Mesodermal cell (in vitro differentiated cells): ENCODE results near the gene UQCRC1.

Source experiments
- H3K27ac ChIP-seq: 2 replicates; pipeline ENCODE4 v1.7.0; 2013; ENCODE audit warnings: mild to moderate bottlenecking, low read depth, low read length, moderate library complexity; ENCODE audit not compliant: severe bottlenecking
- H3K36me3 ChIP-seq: 2 replicates; pipeline ENCODE4 v1.7.1; 2013; ENCODE audit warnings: mild to moderate bottlenecking, low read length, moderate library complexity; ENCODE audit not compliant: control insufficient read depth, insufficient read depth
- H3K4me1 ChIP-seq: one replicate; pipeline ENCODE4 v1.7.1; 2013; ENCODE audit warnings: mild to moderate bottlenecking, low read length; ENCODE audit not compliant: insufficient read depth, control insufficient read depth, poor library complexity, severe bottlenecking
- H3K4me3 ChIP-seq: 2 replicates; pipeline ENCODE4 v1.7.0; 2013; ENCODE audit warnings: low read length, control low read depth, mild to moderate bottlenecking; ENCODE audit not compliant: insufficient read depth, poor library complexity, severe bottlenecking; ENCODE audit errors: extremely low read depth
- H3K9me3 ChIP-seq: 2 replicates; pipeline ENCODE4 v1.7.1; 2013; ENCODE audit warnings: mild to moderate bottlenecking, low read length, moderate library complexity; ENCODE audit not compliant: control insufficient read depth
- whole genome bisulfite sequencing, 2 experiments: methylation state at CpG; one replicate each; pipeline ENCODE4 v1.1.5; 2013; ENCODE audit warnings: missing lambda C conversion rate in 2 of 2; ENCODE audit not compliant: insufficient coverage in 2 of 2; 5-methylcytosine and 5-hydroxymethylcytosine counted together

The UQCRC1 gene

GRCh38 chr3:48619541-48620524 lies 10.4 kb upstream of the UQCRC1 start:
- H3K9me3 ChIP-seq, result peaks cover 19% of the 10 kb centered on the region
- H3K27ac ChIP-seq, result no peak overlapping the region
- 95 to 96% methylated on average over 5 of the region's 7 CpGs for WGBS, 2 experiments
- no peak overlapping the region for H3K4me3 ChIP-seq
- peaks cover 16% of the 10 kb centered on the region for H3K36me3 ChIP-seq
- H3K4me1 ChIP-seq, result no peaks in the 10 kb centered on the region

- 94 to 100% methylated on average over 2 of the region's 4 CpGs for WGBS, 2 experiments
- H3K4me3 ChIP-seq, result no peak overlapping the region
- H3K4me1 ChIP-seq, result no peaks in the 10 kb centered on the region
- peaks cover 5% of the 10 kb centered on the region for H3K36me3 ChIP-seq
- no peak overlapping the region for H3K27ac ChIP-seq
- peaks cover 19% of the 10 kb centered on the region for H3K9me3 ChIP-seq
These were observed 8.1 kb upstream of the UQCRC1 start for GRCh38 chr3:48617559-48617958.

GRCh38 chr3:48614044-48614443 lies 4.6 kb upstream of the UQCRC1 start:
- Histone ChIP-seq H3K4me1 (no peaks in the 10 kb centered on the region), H3K4me3 (no peak overlapping the region), H3K9me3 (peaks cover 19% of the 10 kb centered on the region), H3K36me3 (no peaks in the 10 kb centered on the region), H3K27ac (no peak overlapping the region)
- 95% methylated on average over 3 of the region's 3 CpGs; no CpG with 5 or more reads in 1 of the 2 experiments for WGBS, 2 experiments

- no peak overlapping the region for H3K4me3 ChIP-seq
- no peak overlapping the region for H3K27ac ChIP-seq
- 100% methylated on average over 1 of the region's 1 CpG; no CpG with 5 or more reads in 1 of the 2 experiments for WGBS, 2 experiments
- H3K4me1 ChIP-seq, result peaks cover 6% of the 10 kb centered on the region
- peaks cover 12% of the 10 kb centered on the region for H3K36me3 ChIP-seq
- peaks cover 9% of the 10 kb centered on the region for H3K9me3 ChIP-seq
These were observed 2.9 kb upstream of the UQCRC1 start for GRCh38 chr3:48612309-48612708.

- 87 to 100% methylated on average over 5 of the region's 5 CpGs for WGBS, 2 experiments
- Histone ChIP-seq H3K4me1 (peaks cover 6% of the 10 kb centered on the region), H3K36me3 (peaks cover 59% of the 10 kb centered on the region), H3K4me3 (no peak overlapping the region), H3K9me3 (no peaks in the 10 kb centered on the region), H3K27ac (no peak overlapping the region)
These were observed 1.9 kb downstream of the UQCRC1 start for GRCh38 chr3:48607519-48607918.

DNA sequence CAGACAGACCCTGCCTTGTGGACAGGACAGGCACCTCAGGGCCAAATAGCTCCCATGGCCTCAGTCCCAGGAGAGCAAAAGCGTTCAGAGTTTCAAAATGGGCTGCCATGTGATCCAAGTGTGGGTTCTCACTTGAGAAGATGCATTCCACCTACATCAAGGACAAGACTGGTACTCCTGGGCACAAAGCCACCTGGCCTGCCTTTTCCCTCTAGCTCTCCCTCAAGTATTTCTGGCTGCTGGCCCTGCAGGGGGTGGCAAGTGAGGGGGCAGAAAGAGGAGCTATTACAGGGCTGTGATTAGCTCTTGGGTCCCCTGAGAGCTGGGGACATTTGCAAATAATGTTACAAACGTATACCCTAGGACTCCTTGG lies 7.8 kb downstream of the UQCRC1 start:
- Histone ChIP-seq H3K4me1 (peaks cover 35% of the 10 kb centered on the region), H3K4me3 (no peak overlapping the region), H3K9me3 (no peaks in the 10 kb centered on the region), H3K36me3 (peaks cover 90% of the 10 kb centered on the region), H3K27ac (no peak overlapping the region)
- 86 to 100% methylated on average over 2 of the region's 2 CpGs for whole genome bisulfite sequencing, 2 experiments

DNA sequence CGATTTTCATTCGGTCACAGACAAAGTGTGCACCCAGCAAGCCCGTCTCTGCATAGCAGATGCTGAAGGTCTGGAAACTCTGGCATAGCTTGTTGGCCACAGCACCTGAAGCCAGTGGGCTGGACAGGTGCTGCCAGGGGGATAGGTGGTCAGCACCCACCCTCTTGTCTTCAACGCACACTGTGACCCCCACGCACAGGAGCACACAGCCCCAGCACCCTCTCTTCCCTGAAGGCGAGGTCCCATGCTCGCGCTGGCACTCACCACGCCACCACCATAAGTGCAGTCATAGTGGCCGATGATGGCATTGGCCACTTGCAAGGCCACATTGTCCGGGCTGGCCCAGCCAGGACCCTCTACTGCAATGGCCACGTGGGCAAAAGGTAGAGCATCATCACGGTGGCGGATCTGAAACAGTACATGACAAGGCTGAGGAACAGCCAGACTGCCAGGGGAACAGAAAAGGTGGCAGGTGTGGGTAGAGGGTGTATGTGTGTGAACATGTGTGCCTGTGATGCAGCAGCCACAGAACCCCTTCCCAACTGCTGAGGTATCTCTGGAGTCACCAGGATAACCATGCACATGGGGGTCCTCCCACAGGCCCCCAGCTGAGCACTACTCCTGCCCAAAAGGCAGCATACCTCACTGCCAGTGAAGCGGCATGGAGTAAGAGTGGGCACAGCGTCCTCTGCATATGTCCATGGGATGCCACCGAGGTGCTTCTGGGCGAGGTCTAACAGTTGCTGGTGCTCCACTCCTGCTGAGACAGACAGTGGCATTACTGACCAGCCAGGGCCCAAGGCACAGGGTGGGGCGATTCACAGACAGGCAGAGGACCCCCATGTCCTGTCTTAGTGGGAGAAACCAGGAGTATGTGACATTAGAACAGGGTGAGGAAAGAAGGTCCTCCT lies 8.5 kb downstream of the UQCRC1 start:
- 92 to 98% methylated on average over 19 of the region's 19 CpGs for WGBS, 2 experiments
- H3K36me3 ChIP-seq, result peaks cover 86% of the 10 kb centered on the region
- no peaks in the 10 kb centered on the region for H3K9me3 ChIP-seq

GRCh38 chr3:48599509-48600285 lies 9.7 kb downstream of the UQCRC1 start:
- H3K4me1 ChIP-seq, result peaks cover 48% of the 10 kb centered on the region
- H3K36me3 ChIP-seq, result peaks cover 73% of the 10 kb centered on the region
- no peak overlapping the region for H3K4me3 ChIP-seq
- H3K27ac ChIP-seq, result peak overlapping the region; percentile 98
- no peaks in the 10 kb centered on the region for H3K9me3 ChIP-seq
- WGBS, 2 experiments, result 96 to 97% methylated on average over 9 to 10 of the region's 12 CpGs

More for the DNA sequence above, 8.5 kb downstream of the UQCRC1 start:
- H3K4me1 ChIP-seq, result peaks cover 42% of the 10 kb centered on the region
- no peak overlapping the region for H3K27ac ChIP-seq
- no peak overlapping the region for H3K4me3 ChIP-seq

GRCh38 chr3:48599077-48599501 lies 10.4 kb downstream of the UQCRC1 start:
- Histone ChIP-seq H3K4me3 (no peak overlapping the region), H3K27ac (peak overlapping the region; percentile 98), H3K36me3 (peaks cover 67% of the 10 kb centered on the region), H3K4me1 (peaks cover 52% of the 10 kb centered on the region), H3K9me3 (no peaks in the 10 kb centered on the region)
- WGBS, 2 experiments, result 92 to 94% methylated on average over 8 to 11 of the region's 11 CpGs
